IMR-90 (cell line): ENCODE measurements around the gene RPL14. TPM values are rescaled to one million over a fixed set of nuclear protein-coding genes. Genes with fewer than 3 reads are reported as not detected.

Experiments
- ATAC-seq: fragments of 200-7000 bp; cut with Tn5 transposase; 2 replicates; pipeline ENCODE4 v1.9.1; 2020; ENCODE audit warnings: low read depth, mild to moderate bottlenecking, moderate library complexity
- BruUV-seq: library from RNA; stranded (reverse); fragments of 400-500 nt; replicated peaks from 2 replicates; lab custom pipeline; 2021; lab: Mats Ljungman, UMichigan
- CTCF ChIA-PET: fragments of 300-600 bp; formaldehyde crosslinking; extraction: SDS; loops from one replicate; lab custom pipeline; 2021; ENCODE audit warnings: antibody characterized with exemption; lab: Yijun Ruan, JAX
- POLR2A ChIA-PET: fragments of 300-600 bp; sonication (Branson Sonifier 250); formaldehyde crosslinking; loops from one replicate; lab custom pipeline; 2022; ENCODE audit warnings: antibody characterized with exemption; ENCODE audit not compliant: unreplicated experiment; lab: Charles Lee
- DNase-seq: peaks from one replicate; pipeline ENCODE4 v3.0.0; 2013
- H2AFZ ChIP-seq: replicated peaks from 2 replicates; pipeline ENCODE3; 2013; ENCODE audit warnings: low read length, mild to moderate bottlenecking; ENCODE audit not compliant: poor library complexity
- H2AK5ac ChIP-seq: 2 replicates; pipeline ENCODE4 v1.6.1; 2013; ENCODE audit warnings: low read depth, low read length, inconsistent platforms
- H2AK9ac ChIP-seq: replicated peaks from 2 replicates; pipeline ENCODE3; 2013; ENCODE audit warnings: mild to moderate bottlenecking, low read depth, low read length, moderate library complexity; ENCODE audit not compliant: poor library complexity
- H2BK120ac ChIP-seq: 2 replicates; pipeline ENCODE4 v1.6.1; 2013; ENCODE audit warnings: low read depth, low read length, inconsistent platforms
- H2BK15ac ChIP-seq: 3 replicates; pipeline ENCODE4 v1.6.1; 2013; ENCODE audit warnings: low read depth, low read length, inconsistent platforms
- H2BK20ac ChIP-seq: 2 replicates; pipeline ENCODE4 v1.6.1; 2013; ENCODE audit warnings: low read depth, mild to moderate bottlenecking, inconsistent platforms, low read length, moderate library complexity
- H2BK5ac ChIP-seq: 2 replicates; pipeline ENCODE4 v1.6.1; 2013; ENCODE audit warnings: mild to moderate bottlenecking, low read depth, low read length, inconsistent platforms; ENCODE audit not compliant: poor library complexity, severe bottlenecking
- H3K14ac ChIP-seq: replicated peaks from 2 replicates; pipeline ENCODE4 v1.6.1; 2013; ENCODE audit warnings: low read depth, low read length, inconsistent platforms
- H3K18ac ChIP-seq: 2 replicates; pipeline ENCODE4 v1.6.1; 2013; ENCODE audit warnings: low read depth, low read length, control low read depth
- H3K23ac ChIP-seq: 2 replicates; pipeline ENCODE4 v1.6.1; 2013; ENCODE audit warnings: low read depth, low read length, inconsistent platforms
- H3K27ac ChIP-seq: 2 replicates; pipeline ENCODE4 v1.5.1; 2013; ENCODE audit warnings: mild to moderate bottlenecking, control low read depth, low read length; ENCODE audit not compliant: insufficient read depth
- H3K27me3 ChIP-seq: 2 replicates; pipeline ENCODE4 v1.6.1; 2013; ENCODE audit warnings: low read length; ENCODE audit not compliant: control insufficient read depth, insufficient read depth
- H3K36me3 ChIP-seq: 2 replicates; pipeline ENCODE4 v1.6.1; 2013; ENCODE audit warnings: low read length, mixed read lengths; ENCODE audit not compliant: control insufficient read depth, insufficient read depth
- H3K4ac ChIP-seq: 2 replicates; pipeline ENCODE4 v1.6.1; 2013; ENCODE audit warnings: low read depth, low read length, inconsistent platforms
- H3K4me1 ChIP-seq: 2 replicates; pipeline ENCODE4 v1.6.1; 2013; ENCODE audit warnings: low read length, mixed read lengths; ENCODE audit not compliant: control insufficient read depth, insufficient read depth
- H3K4me2 ChIP-seq: 2 replicates; pipeline ENCODE4 v1.6.1; 2013; ENCODE audit warnings: low read depth, mild to moderate bottlenecking, control low read depth, low read length, moderate library complexity
- H3K4me3 ChIP-seq: 2 replicates; pipeline ENCODE4 v1.5.1; 2013; ENCODE audit warnings: low read depth, mild to moderate bottlenecking, control low read depth, low read length, moderate library complexity; ENCODE audit not compliant: insufficient read depth
- H3K56ac ChIP-seq: 2 replicates; pipeline ENCODE4 v1.6.1; 2013; ENCODE audit warnings: low read length, inconsistent platforms; ENCODE audit not compliant: insufficient read depth; ENCODE audit errors: extremely low read depth
- H3K79me1 ChIP-seq, 2 experiments: 2 replicates each; pipeline ENCODE4 v1.6.1; 2013; ENCODE audit warnings: low read length in 2 of 2, inconsistent platforms in 1 of 2, low read depth in 1 of 2
- H3K9ac ChIP-seq: 2 replicates; pipeline ENCODE4 v1.6.1; 2013; ENCODE audit warnings: low read depth, low read length, control low read depth
- H3K9me1 ChIP-seq: 2 replicates; pipeline ENCODE4 v1.6.1; 2013; ENCODE audit warnings: low read length, inconsistent platforms; ENCODE audit not compliant: insufficient read depth
- H3K9me3 ChIP-seq: 2 replicates; pipeline ENCODE4 v1.6.1; 2013; ENCODE audit warnings: low read length; ENCODE audit not compliant: control insufficient read depth, insufficient read depth
- H4K20me1 ChIP-seq: 2 replicates; pipeline ENCODE4 v1.6.1; 2013; ENCODE audit warnings: low read length, inconsistent platforms; ENCODE audit not compliant: insufficient read depth
- H4K5ac ChIP-seq: 2 replicates; pipeline ENCODE4 v1.6.1; 2013; ENCODE audit warnings: mild to moderate bottlenecking, low read depth, low read length, control low read depth
- H4K8ac ChIP-seq, 2 experiments: 2 replicates each; pipeline ENCODE4 v1.6.1; 2013; ENCODE audit warnings: low read depth in 2 of 2, low read length in 2 of 2, control low read depth in 1 of 2, inconsistent platforms in 1 of 2
- H4K91ac ChIP-seq: 2 replicates; pipeline ENCODE4 v1.6.1; 2013; ENCODE audit warnings: low read depth, low read length, inconsistent platforms; ENCODE audit not compliant: insufficient read depth
- BHLHE40 ChIP-seq: fragments of 150-350 bp; IDR thresholded peaks from 2 replicates; pipeline ENCODE4 v1.6.1; 2016; ENCODE audit warnings: mild to moderate bottlenecking, low read depth, low read length
- RAD21 ChIP-seq: IDR thresholded peaks from 2 replicates; pipeline ENCODE4 v1.6.1; 2012; ENCODE audit warnings: low read length, improper control_type of control experiment
- WGBS, 2 experiments: methylation state at CpG; one replicate each; pipeline versions ENCODE4 v1.1.5 to v1.1.7; 2013; ENCODE audit warnings: missing lambda C conversion rate in 2 of 2; ENCODE audit not compliant: insufficient read length in 1 of 2; ENCODE audit errors: extremely low coverage in 2 of 2; 5-methylcytosine and 5-hydroxymethylcytosine counted together
- dilution Hi-C: fragments of 300-500 bp; cut with HindIII; formaldehyde crosslinking; loops from one replicate; pipeline ENCODE4 v1.14.3; 2018; ENCODE audit warnings: low sequenced_read_pairs; ENCODE audit not compliant: unreplicated experiment
- in situ Hi-C: fragments of 300-500 bp; cut with MboI; formaldehyde crosslinking; loops from 3 replicates; pipeline ENCODE4 v1.14.3; 2019; ENCODE audit warnings: low sequenced_read_pairs, inconsistent platforms, mixed read lengths
- intact Hi-C: fragments of 100-400 bp; cut with micrococcal nuclease; formaldehyde crosslinking; loops from 2 replicates; pipeline ENCODE4 v1.10.0; 2022
- polyA plus RNA-seq, 3 experiments: library from polyadenylated mRNA; depleted of rRNA; stranded (reverse); fragments of >200 nt; gene quantifications; 2 replicates each; pipeline ENCODE4 v1.2.3, GENCODE V29; 2012; ENCODE audit warnings: low replicate concordance in 1 of 3
- total RNA-seq: library from RNA; depleted of rRNA; stranded (reverse); fragments of >200 nt; gene quantifications from 2 replicates; pipeline ENCODE4 v1.2.3, GENCODE V29; 2012

Gene RPL14
- total and polyA plus RNA-seq, 2 of the 4 experiments (the other 2 are of a cell fraction), result 142 to 492 TPM

GRCh38 chr3:40511031-40511718, 54.0 kb downstream of the RPL14 start:
- no peak overlapping the region for H3K27ac ChIP-seq
- H3K36me3 ChIP-seq, result no peaks in the 10 kb centered on the region
- no peak overlapping the region for H3K4me2 ChIP-seq
- ChIA-PET POLR2A (no interaction called here), CTCF (no interaction called here)
- in situ Hi-C loops, result no loop called here
- no peak overlapping the region for H2AFZ ChIP-seq
- H4K20me1 ChIP-seq, result no peaks in the 10 kb centered on the region
- H3K4me3 ChIP-seq, result no peak overlapping the region
- no peak for DNase-seq
- ATAC-seq, result no peak
- no peaks in the 10 kb centered on the region for H3K4me1 ChIP-seq
- H2BK120ac ChIP-seq, result no peak overlapping the region
- no peak overlapping the region for H3K56ac ChIP-seq
- H3K14ac ChIP-seq, result no peak overlapping the region
- H2AK9ac ChIP-seq, result no peak overlapping the region
- no peaks in the 10 kb centered on the region for H3K79me1 ChIP-seq
- H4K5ac ChIP-seq, result no peak overlapping the region
- H3K18ac ChIP-seq, result no peak overlapping the region
- no peak overlapping the region for H3K9ac ChIP-seq
- no peak overlapping the region for H4K8ac ChIP-seq
- intact Hi-C loops, result no loop called here
- no peak overlapping the region for H2AK5ac ChIP-seq
- H3K9me1 ChIP-seq, result no peaks in the 10 kb centered on the region
- no peak overlapping the region for H2BK5ac ChIP-seq
- H3K27me3 ChIP-seq, result no peaks in the 10 kb centered on the region
- H4K91ac ChIP-seq, result no peak overlapping the region
- WGBS, 2 experiments, result no CpG with 5 or more reads among the region's 1 CpG
- H3K9me3 ChIP-seq, result no peaks in the 10 kb centered on the region
- BruUV-seq, result no TSS peak
- no peak for TF ChIP-seq BHLHE40
- no peak for TF ChIP-seq RAD21
- no peak overlapping the region for H3K23ac ChIP-seq
- dilution Hi-C loops, result no loop called here
- H3K4ac ChIP-seq, result no peak overlapping the region
- no peak overlapping the region for H2BK20ac ChIP-seq
- H2BK15ac ChIP-seq, result no peak overlapping the region
